Measurements from ENCODE around the gene MRPL37.
A peak's percentile ranks its signal among the peaks of the same experiment; 100 is the strongest.

MRPL37 gene

DNA sequence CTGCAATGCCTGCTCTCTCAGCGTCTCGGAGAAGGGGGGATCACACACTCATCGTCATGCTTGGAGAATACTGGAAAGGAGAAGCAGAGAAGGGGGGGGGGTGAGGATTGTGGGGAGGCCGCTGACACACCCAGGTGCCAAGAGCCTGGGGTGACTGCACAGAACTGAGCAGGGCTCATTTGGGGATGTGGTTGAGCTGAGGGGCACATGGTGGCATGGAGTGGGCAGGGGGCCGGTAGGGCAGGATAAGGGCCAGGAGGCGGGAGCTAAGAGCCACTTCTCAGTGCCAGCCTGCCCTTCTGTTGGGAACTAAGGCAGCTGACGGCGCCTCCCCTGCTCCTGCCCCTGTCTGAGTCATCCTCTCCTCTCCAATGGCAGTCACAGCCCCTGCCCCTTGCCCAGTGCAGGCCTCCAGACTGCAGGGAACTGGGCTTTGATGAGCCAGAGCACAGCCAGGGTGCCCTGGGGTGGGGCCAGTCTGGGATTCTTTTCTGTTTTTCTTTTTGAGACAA is 27.2 kb downstream of the MRPL37 start (continued):
- no peak for TF ChIP-seq ZNF18 (tag by site-specific recombination; IDR thresholded peaks at IDR 0.05)
- no peak for TF ChIP-seq TCF7L2 (IDR thresholded peaks at IDR 0.05; ENCODE audit: borderline replicate concordance, low read depth, low read length)
- TF ChIP-seq ZNF529 (tag by site-specific recombination; IDR thresholded peaks at IDR 0.05; ENCODE audit: insufficient replicate concordance): no peak
- TF ChIP-seq ZNF354C (tag by site-specific recombination; IDR thresholded peaks at IDR 0.05; ENCODE audit: borderline replicate concordance, low read depth): no peak
- no peak for TF ChIP-seq KLF7 (tag by site-specific recombination; IDR thresholded peaks at IDR 0.05; ENCODE audit: borderline replicate concordance)
- no peak for TF ChIP-seq ZNF311 (tag by site-specific recombination; IDR thresholded peaks at IDR 0.05; ENCODE audit: borderline replicate concordance)
- peak; percentile 22; the same call in 1 of the 2 replicates for TF ChIP-seq OSR2 (tag by site-specific recombination; IDR thresholded peaks at IDR 0.05)
- TF ChIP-seq ZNF157 (tag by site-specific recombination; IDR thresholded peaks at IDR 0.05): no peak
- TF ChIP-seq OVOL3 (tag by site-specific recombination; IDR thresholded peaks at IDR 0.05): no peak
- no peak for TF ChIP-seq ZNF26 (tag by site-specific recombination; IDR thresholded peaks at IDR 0.05)
- TF ChIP-seq ZNF335 (tag by site-specific recombination; conservative IDR thresholded peaks at IDR 0.05): 0 out of 2 replicates have a peak, but pooled peaks have one; percentile 26
- TF ChIP-seq ZNF501 (tag by site-specific recombination; IDR thresholded peaks at IDR 0.05): no peak
- no peak for TF ChIP-seq ZNF621 (tag by site-specific recombination; IDR thresholded peaks at IDR 0.05)
- TF ChIP-seq GLI2 (tag by site-specific recombination; IDR thresholded peaks at IDR 0.05; ENCODE audit: borderline replicate concordance, low read depth): no peak
- TF ChIP-seq ZNF658 (tag by site-specific recombination; IDR thresholded peaks at IDR 0.05): no peak
- TF ChIP-seq ZNF629 (tag by site-specific recombination; IDR thresholded peaks at IDR 0.05): 0 out of 2 replicates have a peak, but pooled peaks have one; percentile 30
- no peak for TF ChIP-seq KLF16 (tag by site-specific recombination; IDR thresholded peaks at IDR 0.05)
- no peak; the same call in 1 of the 2 replicates for TF ChIP-seq KLF9 (tag by site-specific recombination; IDR thresholded peaks at IDR 0.05; ENCODE audit: low read depth)
- no peak for TF ChIP-seq KLF8 (tag by site-specific recombination; IDR thresholded peaks at IDR 0.05)
- TF ChIP-seq ZIC2 (tag by site-specific recombination; IDR thresholded peaks at IDR 0.05): peak; percentile 67
- no peak for TF ChIP-seq ZNF362 (tag by site-specific recombination; IDR thresholded peaks at IDR 0.05)
- no peak for TF ChIP-seq KLF10 (tag by site-specific recombination; IDR thresholded peaks at IDR 0.05)
- TF ChIP-seq ZNF214 (tag by site-specific recombination; IDR thresholded peaks at IDR 0.05; ENCODE audit: borderline replicate concordance): no peak
- no peak for TF ChIP-seq ZSCAN18 (tag by site-specific recombination; IDR thresholded peaks at IDR 0.05)
- no peak for TF ChIP-seq ZNF48 (tag by site-specific recombination; IDR thresholded peaks at IDR 0.05)
- no peak for TF ChIP-seq ZNF571 (tag by site-specific recombination; IDR thresholded peaks at IDR 0.05)
- TF ChIP-seq TRIM28 (IDR thresholded peaks at IDR 0.05; ENCODE audit: borderline replicate concordance, low read length): no peak
- TF ChIP-seq ZNF555 (tag by site-specific recombination; conservative IDR thresholded peaks at IDR 0.05): no peak
- no peak for TF ChIP-seq ZNF510 (tag by site-specific recombination; IDR thresholded peaks at IDR 0.05; ENCODE audit: insufficient replicate concordance)
- TF ChIP-seq, protein P1, sequence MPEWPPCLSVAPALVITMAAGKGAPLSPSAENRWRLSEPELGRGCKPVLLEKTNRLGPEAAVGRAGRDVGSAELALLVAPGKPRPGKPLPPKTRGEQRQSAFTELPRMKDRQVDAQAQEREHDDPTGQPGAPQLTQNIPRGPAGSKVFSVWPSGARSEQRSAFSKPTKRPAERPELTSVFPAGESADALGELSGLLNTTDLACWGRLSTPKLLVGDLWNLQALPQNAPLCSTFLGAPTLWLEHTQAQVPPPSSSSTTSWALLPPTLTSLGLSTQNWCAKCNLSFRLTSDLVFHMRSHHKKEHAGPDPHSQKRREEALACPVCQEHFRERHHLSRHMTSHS (tag by site-specific recombination; IDR thresholded peaks at IDR 0.05): no peak
- TF ChIP-seq WT1 (tag by site-specific recombination; IDR thresholded peaks at IDR 0.05): peak; percentile 75
- no peak for TF ChIP-seq ZNF530 (tag by site-specific recombination; IDR thresholded peaks at IDR 0.05; ENCODE audit: low read depth)

Data from HEK293 (cell line).